IMR-90 (cell line): ENCODE data around the gene RTL1.

ENCODE experiments used
- NFE2L2 ChIP-seq: fragments of 150-350 bp; IDR thresholded peaks from 2 replicates; pipeline ENCODE4 v1.6.1; 2016; ENCODE audit warnings: low read depth, mild to moderate bottlenecking, low read length
- POLR2A ChIP-seq: IDR thresholded peaks from 2 replicates; pipeline ENCODE4 v1.6.1; 2012; ENCODE audit warnings: mild to moderate bottlenecking, low read depth, low read length
- RAD21 ChIP-seq: IDR thresholded peaks from 2 replicates; pipeline ENCODE4 v1.6.1; 2012; ENCODE audit warnings: low read length, improper control_type of control experiment
- RFX5 ChIP-seq: IDR thresholded peaks from 2 replicates; pipeline ENCODE4 v1.8.0; 2012; ENCODE audit warnings: low read depth, mild to moderate bottlenecking, low read length, moderate library complexity
- TF ChIP-seq, protein P1 (sequence below): conservative IDR thresholded peaks from 2 replicates; pipeline ENCODE4 v1.5.1; 2012; ENCODE audit warnings: mild to moderate bottlenecking, low read depth, low read length, improper control_type of control experiment

DNA sequence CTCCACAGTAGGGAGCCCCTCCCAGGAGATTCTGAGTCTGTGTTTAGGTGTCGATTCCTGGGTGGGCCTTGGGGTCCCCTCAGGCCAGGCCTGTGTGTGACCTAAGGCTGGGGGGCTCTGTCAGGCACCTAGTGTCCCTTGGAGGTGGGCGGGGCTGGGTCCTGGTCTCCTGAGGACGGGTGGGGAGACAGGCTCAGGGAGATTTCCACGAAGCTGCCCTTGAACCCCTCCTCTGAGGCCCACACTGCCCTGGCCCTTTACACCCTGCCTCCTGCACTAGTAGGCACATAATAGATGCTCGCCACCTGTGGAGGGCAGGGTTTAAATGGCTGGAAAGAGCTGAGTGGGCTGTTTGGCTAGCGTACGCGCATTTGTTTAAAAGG lies 44.7 kb downstream of the RTL1 start:
- TF ChIP-seq RFX5 = no peak
- TF ChIP-seq POLR2A = no peak
- TF ChIP-seq, protein P1, sequence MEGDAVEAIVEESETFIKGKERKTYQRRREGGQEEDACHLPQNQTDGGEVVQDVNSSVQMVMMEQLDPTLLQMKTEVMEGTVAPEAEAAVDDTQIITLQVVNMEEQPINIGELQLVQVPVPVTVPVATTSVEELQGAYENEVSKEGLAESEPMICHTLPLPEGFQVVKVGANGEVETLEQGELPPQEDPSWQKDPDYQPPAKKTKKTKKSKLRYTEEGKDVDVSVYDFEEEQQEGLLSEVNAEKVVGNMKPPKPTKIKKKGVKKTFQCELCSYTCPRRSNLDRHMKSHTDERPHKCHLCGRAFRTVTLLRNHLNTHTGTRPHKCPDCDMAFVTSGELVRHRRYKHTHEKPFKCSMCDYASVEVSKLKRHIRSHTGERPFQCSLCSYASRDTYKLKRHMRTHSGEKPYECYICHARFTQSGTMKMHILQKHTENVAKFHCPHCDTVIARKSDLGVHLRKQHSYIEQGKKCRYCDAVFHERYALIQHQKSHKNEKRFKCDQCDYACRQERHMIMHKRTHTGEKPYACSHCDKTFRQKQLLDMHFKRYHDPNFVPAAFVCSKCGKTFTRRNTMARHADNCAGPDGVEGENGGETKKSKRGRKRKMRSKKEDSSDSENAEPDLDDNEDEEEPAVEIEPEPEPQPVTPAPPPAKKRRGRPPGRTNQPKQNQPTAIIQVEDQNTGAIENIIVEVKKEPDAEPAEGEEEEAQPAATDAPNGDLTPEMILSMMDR = no peak
- TF ChIP-seq RAD21 = no peak
- TF ChIP-seq NFE2L2 = no peak
